GM19468 (cell line): ENCODE data around the gene CKM.
"Not testable (repeated sequence)": the region's sequence is repeated elsewhere in the genome, so short reads cannot be mapped to it uniquely, and the experiment has no call there.

ENCODE experiments used
- ATAC-seq: cut with Tn5 transposase; IDR thresholded peaks from one replicate; pipeline ENCODE4 v1.9.1; 2021; ENCODE audit warnings: mild to moderate bottlenecking, moderate library complexity, moderate number of reproducible peaks; ENCODE audit not compliant: unreplicated experiment; ENCODE audit errors: extremely low read depth

Gene CKM

DNA sequence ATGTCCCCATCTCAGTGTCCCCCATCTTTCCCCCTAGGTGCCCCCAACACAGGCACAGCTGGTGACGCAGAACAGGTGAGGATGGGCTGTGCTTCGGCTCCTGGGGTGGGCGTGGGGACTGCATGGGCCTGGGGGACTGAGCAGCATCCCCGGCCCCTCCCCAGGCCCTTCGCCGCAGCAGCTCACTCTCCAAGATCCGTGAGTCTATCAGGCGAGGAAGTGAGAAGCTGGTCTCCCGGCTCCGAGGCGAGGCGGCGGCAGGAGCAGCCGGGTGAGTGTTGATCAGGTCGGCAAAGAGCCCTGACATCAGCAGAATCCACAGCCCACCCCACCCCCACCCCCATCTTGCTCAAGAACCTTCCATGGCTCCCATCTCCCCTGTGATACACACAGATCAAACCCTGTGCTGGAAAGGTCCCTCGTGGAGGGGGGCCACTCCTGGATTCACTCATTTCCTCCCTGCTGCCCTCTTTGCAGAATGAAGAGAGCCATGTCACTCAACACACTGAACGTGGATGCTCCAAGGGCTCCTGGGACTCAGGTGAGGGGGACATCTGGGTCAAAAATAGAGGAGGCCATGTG, 27.9 kb upstream of the CKM start:
- no peak for ATAC-seq

DNA sequence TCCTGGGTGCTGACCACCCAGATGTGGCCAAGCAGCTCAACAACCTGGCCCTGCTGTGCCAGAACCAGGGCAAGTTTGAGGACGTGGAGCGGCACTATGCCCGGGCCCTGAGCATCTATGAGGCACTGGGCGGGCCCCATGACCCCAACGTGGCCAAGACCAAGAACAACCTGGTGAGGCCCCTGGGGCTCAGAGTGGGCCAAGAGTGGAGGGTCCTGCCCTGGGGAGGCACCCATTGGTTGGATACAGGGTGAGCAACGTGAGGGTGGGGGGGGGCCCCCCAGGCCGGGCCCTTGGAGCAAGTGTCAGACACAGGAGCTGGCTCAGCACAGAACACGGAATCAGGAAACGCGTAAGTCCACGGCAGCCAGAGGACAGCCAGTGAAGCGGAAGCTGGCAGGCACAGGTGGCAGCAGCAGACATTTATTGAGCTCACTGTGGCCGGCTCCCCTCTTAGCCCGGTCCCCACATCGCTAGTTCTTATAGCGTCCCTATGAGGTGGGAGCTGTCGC, 26.8 kb upstream of the CKM start:
- ATAC-seq, result no peak

DNA sequence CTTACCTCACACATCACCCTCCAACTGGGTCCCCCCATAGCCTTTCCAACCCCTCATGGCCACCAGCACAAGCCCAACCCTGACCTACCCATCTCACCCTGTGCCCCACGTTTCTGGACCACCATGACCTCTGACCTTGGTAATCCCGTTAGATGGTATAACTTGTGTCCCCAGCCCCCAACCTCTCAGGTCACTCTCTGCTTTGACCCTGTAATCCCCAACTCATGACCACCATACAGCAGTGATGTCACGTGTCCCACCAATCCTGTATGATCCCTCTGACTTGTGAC, 26.4 kb upstream of the CKM start:
- no peak for ATAC-seq

- ATAC-seq, result no peak
Observed at GRCh38 chr19:45348367-45349125, 25.9 kb upstream of the CKM start.

DNA sequence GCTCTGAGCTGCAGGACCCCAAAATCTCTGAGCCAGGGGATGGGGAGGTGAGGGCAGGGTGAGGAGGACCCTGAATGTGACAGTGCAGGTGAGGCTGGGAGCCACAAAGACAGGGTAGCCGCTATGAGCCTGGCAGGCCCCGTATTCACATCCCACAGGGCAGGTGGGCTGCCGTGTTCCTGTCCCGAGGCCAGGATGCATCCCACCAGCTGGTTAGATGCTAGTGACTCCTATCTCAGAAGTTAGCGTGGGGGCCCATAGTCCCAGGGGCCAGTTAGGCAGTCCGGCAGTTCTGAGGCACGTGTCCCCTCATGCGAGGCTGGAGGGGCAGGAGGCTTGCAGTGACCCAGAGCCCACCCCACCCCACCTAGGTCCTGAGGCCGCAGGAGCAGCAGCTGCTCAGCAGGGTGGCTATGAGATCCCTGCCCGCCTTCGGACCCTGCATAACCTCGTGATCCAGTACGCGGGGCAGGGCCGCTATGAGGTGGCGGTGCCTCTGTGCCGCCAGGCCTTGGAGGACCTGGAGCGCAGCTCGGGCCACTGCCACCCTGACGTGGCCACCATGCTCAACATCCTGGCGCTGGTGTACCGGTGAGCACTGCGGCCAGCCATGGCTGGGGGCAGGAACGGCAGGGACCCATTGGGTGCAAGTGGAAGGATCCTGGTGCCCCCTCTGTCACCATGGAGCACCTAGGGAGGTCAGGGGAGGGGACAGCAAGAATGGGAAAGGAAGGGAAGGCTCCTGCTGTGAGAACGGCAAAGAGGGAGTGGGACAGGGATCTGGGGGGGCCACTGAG, 25.1 kb upstream of the CKM start:
- no peak for ATAC-seq

- no peak for ATAC-seq
Observed at GRCh38 chr19:45346449-45346848, 23.8 kb upstream of the CKM start.

- ATAC-seq, result no peak
Observed at GRCh38 chr19:45345506-45345860, 22.8 kb upstream of the CKM start.

DNA sequence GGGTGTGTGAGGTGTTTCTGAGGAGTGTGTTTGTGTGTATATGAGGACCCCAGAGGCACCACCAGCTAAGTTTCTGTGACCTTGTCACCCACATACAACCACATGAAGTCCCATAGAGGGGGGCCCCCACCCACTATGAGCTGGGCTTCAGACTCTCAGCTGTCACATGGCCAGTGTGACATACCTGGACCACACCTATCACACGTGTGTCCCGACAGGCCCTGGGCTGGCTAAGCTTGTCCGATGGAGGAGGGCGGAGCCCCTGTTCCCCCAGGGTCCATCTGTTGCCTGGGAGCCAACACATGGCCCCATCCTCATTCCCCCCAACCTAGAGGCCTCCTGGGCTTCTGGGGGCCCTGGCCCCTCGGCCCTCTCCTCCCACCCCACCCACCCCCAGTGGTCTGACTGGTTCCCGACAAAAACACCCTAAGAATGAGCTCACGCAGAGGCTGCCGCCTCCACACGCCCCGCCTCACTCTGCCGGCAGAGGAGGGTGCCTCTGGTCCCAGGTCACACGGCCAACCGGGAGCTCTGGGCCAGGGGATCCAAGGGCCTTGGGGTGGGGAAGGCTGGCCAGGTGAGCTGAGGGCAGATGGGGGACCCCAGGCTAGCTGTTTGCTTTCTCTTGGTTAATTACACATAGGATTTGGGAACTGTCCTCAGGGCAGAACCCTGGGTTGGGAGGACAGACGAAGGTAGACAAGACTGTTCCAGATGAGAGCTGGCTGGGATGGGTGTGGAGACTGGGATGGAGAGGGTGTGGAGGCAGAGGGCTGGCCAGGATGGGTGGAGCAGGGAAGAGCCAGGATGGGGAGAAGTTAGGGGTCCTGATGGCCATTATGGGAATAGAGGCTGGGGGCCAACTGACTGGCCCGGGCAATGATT, 22.2 kb upstream of the CKM start:
- no peak for ATAC-seq

- no peak for ATAC-seq
Observed at GRCh38 chr19:45342911-45343310, 20.2 kb upstream of the CKM start.

DNA sequence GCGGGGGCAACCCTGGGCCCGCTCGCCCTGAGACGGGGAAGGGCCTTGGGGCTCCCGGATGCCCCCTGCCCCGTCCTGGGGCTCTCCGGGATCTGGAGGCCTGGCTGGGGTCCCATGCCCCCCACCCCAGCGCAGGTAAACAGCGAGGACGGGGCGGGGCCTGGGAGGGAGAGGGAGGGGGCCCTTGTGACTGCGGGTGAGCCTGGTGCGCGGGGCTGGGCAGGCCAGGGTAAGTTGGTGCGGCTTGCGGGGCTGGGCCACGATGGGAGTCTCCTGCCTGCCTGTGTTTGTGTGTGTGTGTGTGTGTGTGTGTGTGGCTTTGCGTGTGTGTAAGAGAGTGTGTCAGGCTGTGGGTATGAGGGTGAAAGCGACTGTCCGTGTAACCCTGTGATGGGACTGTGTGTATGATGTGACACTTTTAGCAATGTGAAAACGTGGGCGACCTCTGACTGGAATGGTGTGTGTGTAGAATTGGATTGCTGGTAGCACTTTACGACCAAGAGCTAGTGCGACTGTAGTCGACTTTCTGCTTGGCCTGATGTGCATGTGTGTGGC, 18.3 kb upstream of the CKM start:
- no peak for ATAC-seq

DNA sequence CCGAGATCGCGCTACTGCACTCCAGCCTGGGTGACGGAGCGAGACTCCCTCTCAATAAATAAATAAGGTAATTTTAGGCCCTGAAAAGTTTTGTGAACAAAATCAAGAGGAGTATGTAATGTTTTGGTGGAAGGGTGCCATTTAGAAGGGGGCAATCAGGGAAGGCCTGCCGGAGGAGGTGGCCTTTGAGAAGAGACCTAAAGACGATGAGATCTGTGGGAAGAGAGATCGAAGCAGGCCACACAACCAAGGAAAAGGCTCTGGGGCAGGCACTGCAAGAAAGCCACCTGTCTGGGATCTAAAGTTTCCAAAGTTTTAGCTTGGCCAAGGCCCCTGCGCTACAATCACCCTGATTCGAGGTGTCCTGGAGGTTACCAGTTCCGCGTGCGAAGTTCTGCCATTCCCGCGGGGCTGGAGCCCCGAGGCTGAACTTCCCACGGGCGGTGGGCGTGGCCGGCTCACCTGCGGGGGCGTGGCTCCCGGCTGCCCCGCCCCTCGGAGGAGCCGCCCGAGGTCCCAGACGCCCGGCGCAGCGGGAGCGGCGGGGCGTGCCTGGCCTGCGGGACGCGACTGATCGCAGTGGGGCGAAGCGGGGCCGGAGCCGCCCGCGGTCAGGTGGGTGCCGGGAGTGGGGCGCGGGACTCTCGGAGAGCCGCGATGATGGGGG, 17.7 kb upstream of the CKM start, which contains the start of gene KLC3:
Gene KLC3, plus strand, starts transcription at position 519 of the 667 bp plus-strand sequence. CDS start 4,792 bp downstream, outside the sequence.
- no peak for ATAC-seq

DNA sequence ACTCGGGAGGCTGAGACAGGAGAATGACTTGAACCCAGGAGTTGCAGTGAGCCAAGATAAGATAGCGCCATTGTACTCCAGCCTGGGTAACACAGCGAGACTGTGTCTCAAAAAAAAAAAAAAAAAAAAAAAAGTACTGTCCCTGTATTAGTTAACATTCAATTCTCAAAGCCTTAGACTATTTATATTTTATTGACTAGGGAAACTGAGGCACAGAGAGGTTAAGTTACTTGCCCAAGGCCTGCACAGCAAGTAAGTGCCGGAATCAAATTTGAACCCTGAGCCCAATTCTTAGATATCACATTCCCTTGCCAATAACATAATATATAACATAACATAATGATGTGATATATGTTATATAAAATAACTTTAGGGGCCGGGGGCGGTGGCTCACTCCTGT, 17.0 kb upstream of the CKM start:
- no peak for ATAC-seq

- no peak for ATAC-seq
Observed at GRCh38 chr19:45336696-45337251, 14.1 kb upstream of the CKM start.

DNA sequence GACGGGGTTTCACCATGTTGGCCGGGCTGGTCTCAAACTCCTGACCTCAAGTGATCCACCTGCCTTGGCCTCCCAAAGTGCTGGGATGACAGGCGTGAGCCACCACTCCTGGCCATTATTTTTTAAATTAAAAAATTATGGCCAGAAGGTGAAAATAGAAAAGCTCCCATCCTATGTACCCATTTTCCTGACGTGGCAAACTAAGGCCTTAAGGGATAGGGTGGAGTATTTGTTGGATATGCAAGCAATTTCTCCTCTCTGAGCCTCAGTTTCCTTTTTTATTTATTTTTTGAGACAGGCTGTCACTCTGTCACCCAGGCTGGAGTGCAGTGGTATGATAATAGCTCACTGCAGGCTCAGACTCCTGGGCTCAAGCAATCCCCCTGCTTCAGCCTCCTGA, 12.2 kb upstream of the CKM start:
- not testable (repeated sequence) for ATAC-seq

DNA sequence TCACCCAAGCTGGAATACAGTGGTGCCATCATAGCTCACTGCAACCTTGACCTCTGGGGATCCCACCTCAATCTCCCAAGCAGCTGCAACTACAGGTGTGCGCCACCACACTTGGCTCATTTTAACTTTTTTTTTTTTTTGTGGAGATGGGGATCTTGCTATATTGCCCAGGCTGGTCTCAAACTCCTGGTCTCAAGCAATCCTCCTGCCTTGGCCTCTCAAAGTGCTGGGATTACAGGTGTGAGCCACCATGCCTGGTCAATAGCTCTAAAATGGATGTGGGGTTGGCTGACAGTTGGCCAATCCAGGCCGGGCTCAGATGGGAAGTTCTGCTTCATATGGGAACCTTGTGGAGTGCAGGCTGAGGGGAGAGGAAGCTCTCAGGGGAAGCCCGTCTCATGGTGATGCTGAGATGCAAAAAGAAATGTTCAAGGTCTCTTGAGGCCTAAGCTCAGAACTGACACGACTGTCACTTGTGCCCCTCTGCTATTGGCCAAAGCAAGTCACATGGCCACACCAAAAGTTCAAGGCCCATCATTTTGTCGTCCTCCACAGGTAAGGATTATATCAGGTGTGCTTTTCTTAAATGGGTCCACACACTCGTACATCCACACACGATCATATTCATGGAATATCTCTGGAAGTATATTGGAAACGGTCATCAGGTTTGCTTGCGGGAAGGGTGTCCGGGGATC, 11.1 kb upstream of the CKM start:
- ATAC-seq, result no peak

DNA sequence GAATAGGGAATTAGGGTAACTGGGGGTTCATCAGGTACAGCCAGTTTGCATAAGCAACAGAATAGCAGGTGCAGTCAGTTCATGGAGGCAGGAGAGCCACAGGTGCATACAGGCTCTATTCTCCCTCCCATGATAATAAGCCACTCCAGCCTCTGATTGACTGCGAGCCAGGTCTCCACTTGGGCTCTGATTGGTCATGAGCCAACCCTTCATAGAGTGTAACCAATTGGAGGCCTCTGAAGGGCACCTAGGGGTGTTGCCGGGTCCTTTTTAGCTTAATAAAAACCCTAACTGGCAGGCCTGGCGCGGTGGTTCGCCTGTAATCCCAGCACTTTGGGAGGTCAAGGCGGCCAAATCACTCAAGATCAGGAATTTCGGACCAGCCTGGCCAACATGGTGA, 8.7 kb upstream of the CKM start:
- ATAC-seq, result no peak

- no peak for ATAC-seq
Observed at GRCh38 chr19:45327404-45328143, 4.9 kb upstream of the CKM start.

GRCh38 chr19:45324349-45324907, 1.8 kb upstream of the CKM start:
- no peak for ATAC-seq
